ENCODE measurements around the gene POC1B.

POC1B gene

GRCh38 chr12:89497467-89497866 lies 28.4 kb downstream of the POC1B start:
- in situ Hi-C loops (cut with MboI; ENCODE audit: low sequenced_read_pairs) = no loop called here

GRCh38 chr12:89497005-89497404 lies 28.8 kb downstream of the POC1B start:
- in situ Hi-C loops (cut with MboI; ENCODE audit: low sequenced_read_pairs) = no loop called here

- in situ Hi-C loops (cut with MboI; ENCODE audit: low sequenced_read_pairs) = no loop called here
These were observed 31.2 kb downstream of the POC1B start for GRCh38 chr12:89494411-89495231.

GRCh38 chr12:89493670-89494302 lies 32.1 kb downstream of the POC1B start:
- in situ Hi-C loops (cut with MboI; ENCODE audit: low sequenced_read_pairs) = no loop called here

GRCh38 chr12:89492883-89493282 lies 33.0 kb downstream of the POC1B start:
- in situ Hi-C loops (cut with MboI; ENCODE audit: low sequenced_read_pairs) = no loop called here

- in situ Hi-C loops (cut with MboI; ENCODE audit: low sequenced_read_pairs) = no loop called here
These were observed 34.9 kb downstream of the POC1B start for GRCh38 chr12:89490922-89491321.

GRCh38 chr12:89486264-89486663 lies 39.6 kb downstream of the POC1B start:
- in situ Hi-C loops (cut with MboI; ENCODE audit: low sequenced_read_pairs) = no loop called here

- in situ Hi-C loops (cut with MboI; ENCODE audit: low sequenced_read_pairs) = no loop called here
These were observed 41.4 kb downstream of the POC1B start for GRCh38 chr12:89484470-89484869.

- in situ Hi-C loops (cut with MboI; ENCODE audit: low sequenced_read_pairs) = no loop called here
These were observed 44.5 kb downstream of the POC1B start for GRCh38 chr12:89481213-89481914.

- in situ Hi-C loops (cut with MboI; ENCODE audit: low sequenced_read_pairs) = no loop called here
These were observed 45.9 kb downstream of the POC1B start for GRCh38 chr12:89479982-89480381.

GRCh38 chr12:89477633-89478279 lies 48.1 kb downstream of the POC1B start:
- in situ Hi-C loops (cut with MboI; ENCODE audit: low sequenced_read_pairs) = no loop called here

- in situ Hi-C loops (cut with MboI; ENCODE audit: low sequenced_read_pairs) = no loop called here
These were observed 48.8 kb downstream of the POC1B start for GRCh38 chr12:89476904-89477595.

GRCh38 chr12:89476232-89476631 lies 49.6 kb downstream of the POC1B start:
- in situ Hi-C loops (cut with MboI; ENCODE audit: low sequenced_read_pairs) = no loop called here

GRCh38 chr12:89475203-89475990 lies 50.5 kb downstream of the POC1B start:
- in situ Hi-C loops (cut with MboI; ENCODE audit: low sequenced_read_pairs) = no loop called here

GRCh38 chr12:89474615-89475014 lies 51.2 kb downstream of the POC1B start:
- in situ Hi-C loops (cut with MboI; ENCODE audit: low sequenced_read_pairs) = no loop called here

GRCh38 chr12:89472508-89472907 lies 53.3 kb downstream of the POC1B start:
- in situ Hi-C loops (cut with MboI; ENCODE audit: low sequenced_read_pairs) = no loop called here

GRCh38 chr12:89470741-89471509 lies 54.9 kb downstream of the POC1B start:
- in situ Hi-C loops (cut with MboI; ENCODE audit: low sequenced_read_pairs) = no loop called here

- in situ Hi-C loops (cut with MboI; ENCODE audit: low sequenced_read_pairs) = no loop called here
These were observed 56.5 kb downstream of the POC1B start for GRCh38 chr12:89469361-89469760.

GRCh38 chr12:89468648-89469326 lies 57.1 kb downstream of the POC1B start:
- in situ Hi-C loops (cut with MboI; ENCODE audit: low sequenced_read_pairs) = no loop called here
